ENCODE data around the gene CCDC186.

DNA sequence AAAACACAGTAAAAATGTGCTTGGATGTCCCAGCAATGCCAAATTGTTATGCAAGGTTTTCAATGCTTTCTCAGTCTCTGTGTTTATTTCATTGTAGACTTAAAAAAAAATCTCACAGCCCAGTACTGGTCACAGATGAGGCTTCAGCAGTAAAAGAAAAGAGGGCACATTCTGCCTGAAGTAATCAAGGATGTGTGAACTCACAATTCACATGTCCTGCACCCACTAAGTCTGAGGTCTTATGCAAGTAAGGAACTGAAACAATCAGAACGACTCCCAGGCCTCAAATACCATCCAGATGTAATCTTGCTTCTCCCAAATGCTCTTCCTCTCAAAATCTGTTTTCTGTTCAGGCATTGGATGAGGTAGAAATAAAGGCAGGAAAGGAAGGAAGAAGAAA is 96.7 kb downstream of the CCDC186 start:
- no peak for TF ChIP-seq MXI1 (IDR thresholded peaks at IDR 0.05; ENCODE audit: borderline replicate concordance, low read depth, low read length)
- TF ChIP-seq, protein P1, sequence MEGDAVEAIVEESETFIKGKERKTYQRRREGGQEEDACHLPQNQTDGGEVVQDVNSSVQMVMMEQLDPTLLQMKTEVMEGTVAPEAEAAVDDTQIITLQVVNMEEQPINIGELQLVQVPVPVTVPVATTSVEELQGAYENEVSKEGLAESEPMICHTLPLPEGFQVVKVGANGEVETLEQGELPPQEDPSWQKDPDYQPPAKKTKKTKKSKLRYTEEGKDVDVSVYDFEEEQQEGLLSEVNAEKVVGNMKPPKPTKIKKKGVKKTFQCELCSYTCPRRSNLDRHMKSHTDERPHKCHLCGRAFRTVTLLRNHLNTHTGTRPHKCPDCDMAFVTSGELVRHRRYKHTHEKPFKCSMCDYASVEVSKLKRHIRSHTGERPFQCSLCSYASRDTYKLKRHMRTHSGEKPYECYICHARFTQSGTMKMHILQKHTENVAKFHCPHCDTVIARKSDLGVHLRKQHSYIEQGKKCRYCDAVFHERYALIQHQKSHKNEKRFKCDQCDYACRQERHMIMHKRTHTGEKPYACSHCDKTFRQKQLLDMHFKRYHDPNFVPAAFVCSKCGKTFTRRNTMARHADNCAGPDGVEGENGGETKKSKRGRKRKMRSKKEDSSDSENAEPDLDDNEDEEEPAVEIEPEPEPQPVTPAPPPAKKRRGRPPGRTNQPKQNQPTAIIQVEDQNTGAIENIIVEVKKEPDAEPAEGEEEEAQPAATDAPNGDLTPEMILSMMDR (conservative IDR thresholded peaks at IDR 0.05; ENCODE audit: low read depth, low read length): no peak
- no peak for TF ChIP-seq POLR2A (IDR thresholded peaks at IDR 0.05; ENCODE audit: low read depth, low read length)
- TF ChIP-seq MAZ (IDR thresholded peaks at IDR 0.05; ENCODE audit: borderline replicate concordance, low read depth, low read length): no peak
- TF ChIP-seq RFX5 (IDR thresholded peaks at IDR 0.05; ENCODE audit: low read depth, low read length): no peak
- no peak for TF ChIP-seq SMC3 (IDR thresholded peaks at IDR 0.05; ENCODE audit: low read depth, low read length)
